Peyer's patch (tissue), 4 donors: ENCODE results near the gene EXOC4.

Experiments
- CTCF ChIP-seq, 6 experiments: fragments of 450-650 bp in 4 of 6; fragments of 200-600 bp in 2 of 6; sonication (generic) in 1 of 6; IDR thresholded peaks; one replicate each; pipeline ENCODE4 v1.5.1; 2017 to 2019; ENCODE audit warnings: antibody characterized with exemption in 6 of 6, mild to moderate bottlenecking in 3 of 6, moderate library complexity in 1 of 6
- POLR2A ChIP-seq, 2 donors: fragments of 450-650 bp; IDR thresholded peaks; one replicate each; pipeline ENCODE4 v1.5.1; 2017; ENCODE audit warnings: antibody characterized with exemption in 2 of 2, mild to moderate bottlenecking in 2 of 2, moderate library complexity in 2 of 2

GRCh38 chr7:133873631-133874030 lies 620.8 kb downstream of the EXOC4 start:
- TF ChIP-seq CTCF (IDR thresholded peaks at IDR 0.05) = no peak
- TF ChIP-seq POLR2A (IDR thresholded peaks at IDR 0.05) = no peak
